ACHN (cell line): ENCODE data around the gene NTRK3.

Experiments
- DNase-seq: peaks from one replicate; pipeline ENCODE4 v3.0.0-alpha.2; 2015
- in situ Hi-C: cut with HindIII; loops from 2 replicates; pipeline ENCODE4 v1.10.0; 2017; ENCODE audit warnings: low sequenced_read_pairs, low pct_ligation_motif_present, low pct_unique_long_range_greater_than_20kb

NTRK3 gene

GRCh38 chr15:87906444-87906843 lies 350.1 kb downstream of the NTRK3 start:
- DNase-seq, result no peak
- in situ Hi-C loops, result no loop called here

DNA sequence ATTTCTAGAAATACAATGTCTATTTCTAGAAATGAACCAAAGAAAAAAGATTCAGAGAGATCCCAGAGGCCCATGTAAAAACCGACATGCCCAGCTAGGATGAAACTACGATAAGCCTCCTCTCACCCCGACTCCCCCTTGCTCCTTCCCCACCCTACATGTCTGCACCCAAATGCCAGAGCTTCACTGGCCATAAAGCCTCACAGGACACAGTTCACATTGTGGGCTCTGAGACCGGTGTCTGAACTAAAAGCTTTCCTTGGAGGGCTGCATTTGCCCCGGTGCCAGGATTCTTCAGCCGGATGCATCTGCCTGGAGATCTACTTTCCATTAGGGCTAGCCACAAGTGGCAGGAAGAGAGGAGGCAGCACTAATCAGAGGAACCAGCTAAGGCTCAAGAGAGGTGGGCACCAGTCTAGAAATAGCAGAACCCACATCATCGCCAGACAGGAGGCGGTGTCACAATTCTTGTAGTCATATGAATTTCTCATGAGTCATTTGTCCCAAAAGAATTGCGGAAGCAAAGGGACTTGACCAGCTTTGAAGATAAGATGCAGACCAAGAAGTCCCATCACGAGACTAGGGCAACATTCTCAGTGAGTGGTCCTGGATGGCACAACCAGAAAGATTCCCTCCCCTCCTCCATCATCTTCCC lies 353.6 kb downstream of the NTRK3 start:
- DNase-seq, result no peak
- in situ Hi-C loops, result no loop called here

DNA sequence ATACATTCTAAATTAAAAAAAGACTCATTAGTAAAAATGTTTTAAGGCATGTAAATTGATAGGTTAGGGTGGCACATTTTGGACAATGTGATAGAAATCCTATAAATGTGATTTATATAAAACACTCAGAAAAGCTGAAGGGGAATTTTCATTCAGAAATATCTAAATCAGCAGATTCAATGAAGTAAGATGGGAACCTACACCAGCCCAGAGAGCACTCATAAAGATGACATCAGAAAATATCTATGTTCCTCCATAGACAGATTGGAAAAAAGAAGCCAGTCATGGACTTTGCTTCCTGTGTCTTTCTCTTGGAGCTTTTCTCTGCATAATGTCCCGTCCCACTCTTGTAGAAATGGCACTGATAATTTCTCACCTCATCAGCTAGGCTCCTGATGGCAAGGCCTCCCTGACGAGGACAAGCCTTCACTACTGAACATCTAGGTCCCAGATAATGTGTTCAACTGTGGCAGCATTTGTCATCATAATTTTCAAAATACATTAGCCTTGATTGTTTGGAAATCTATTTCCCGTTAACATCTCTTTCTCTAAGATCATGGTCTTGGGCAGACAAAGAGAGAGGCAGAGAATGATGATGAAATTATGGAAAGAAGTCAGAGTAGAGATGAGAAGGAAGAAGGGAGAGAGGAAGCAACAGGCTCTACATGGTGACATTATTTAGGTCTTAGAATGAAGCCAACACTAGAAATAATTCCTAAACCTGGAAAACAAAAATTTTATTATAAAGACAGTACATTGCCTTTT lies 354.4 kb downstream of the NTRK3 start:
- in situ Hi-C loops, result no loop called here
- no peak for DNase-seq

- in situ Hi-C loops, result no loop called here
- no peak for DNase-seq
Observed at GRCh38 chr15:87901008-87901407, 355.5 kb downstream of the NTRK3 start.

GRCh38 chr15:87896936-87897335 lies 359.6 kb downstream of the NTRK3 start:
- in situ Hi-C loops, result no loop called here

GRCh38 chr15:87887177-87887576 lies 369.4 kb downstream of the NTRK3 start:
- DNase-seq, result no peak
- in situ Hi-C loops, result no loop called here

More at GRCh38 chr15:87896936-87897335, 359.6 kb downstream of the NTRK3 start:
- DNase-seq, result no peak

- in situ Hi-C loops, result no loop called here
- no peak for DNase-seq
Observed at GRCh38 chr15:87881026-87881425, 375.5 kb downstream of the NTRK3 start.

GRCh38 chr15:87877822-87878542 lies 378.6 kb downstream of the NTRK3 start:
- in situ Hi-C loops, result no loop called here
- DNase-seq, result no peak

GRCh38 chr15:87877114-87877810 lies 379.3 kb downstream of the NTRK3 start:
- no peak for DNase-seq
- in situ Hi-C loops, result no loop called here

DNA sequence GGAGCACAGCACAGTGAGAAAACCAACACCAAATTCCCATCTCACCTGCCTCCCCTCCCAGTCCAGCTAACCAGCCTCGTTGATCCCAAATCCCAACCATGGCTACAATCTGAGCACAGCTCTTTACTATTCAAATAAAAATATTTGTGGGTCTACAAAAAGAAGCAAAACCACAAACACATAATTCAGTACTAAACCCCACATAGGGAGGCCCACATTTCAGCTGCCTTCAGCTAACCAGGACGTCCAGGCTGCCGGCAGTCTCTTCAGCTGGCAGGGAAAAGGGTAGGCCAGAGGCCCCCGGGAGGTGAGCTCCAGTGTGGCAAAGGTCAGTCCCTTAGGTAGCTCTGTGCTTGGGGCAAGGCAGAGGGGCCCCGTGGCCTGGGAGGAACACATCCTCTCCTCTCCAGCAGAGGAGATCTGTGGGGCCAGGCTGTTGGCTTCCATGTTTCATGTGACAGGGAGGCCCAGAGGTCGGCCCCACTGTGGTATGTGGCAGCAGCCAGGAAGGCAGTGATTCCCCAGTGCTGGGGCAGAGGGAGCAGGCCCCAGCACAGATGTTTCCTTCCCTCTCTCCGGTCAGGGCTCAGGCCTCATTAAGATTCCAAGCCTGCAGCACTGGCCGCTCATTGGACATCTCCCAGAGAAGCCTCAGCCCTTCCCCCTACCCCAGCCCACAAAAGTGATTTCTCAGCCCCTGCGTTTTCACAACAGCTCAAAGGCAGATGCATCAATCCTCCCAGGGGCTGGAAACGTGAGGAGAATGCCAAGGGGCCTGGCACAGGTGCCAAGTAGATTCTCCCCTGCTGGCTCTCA lies 381.4 kb downstream of the NTRK3 start:
- DNase-seq, result no peak
- in situ Hi-C loops, result no loop called here

- in situ Hi-C loops, result no loop called here
- DNase-seq, result no peak
Observed at GRCh38 chr15:87873516-87873915, 383.0 kb downstream of the NTRK3 start.

DNA sequence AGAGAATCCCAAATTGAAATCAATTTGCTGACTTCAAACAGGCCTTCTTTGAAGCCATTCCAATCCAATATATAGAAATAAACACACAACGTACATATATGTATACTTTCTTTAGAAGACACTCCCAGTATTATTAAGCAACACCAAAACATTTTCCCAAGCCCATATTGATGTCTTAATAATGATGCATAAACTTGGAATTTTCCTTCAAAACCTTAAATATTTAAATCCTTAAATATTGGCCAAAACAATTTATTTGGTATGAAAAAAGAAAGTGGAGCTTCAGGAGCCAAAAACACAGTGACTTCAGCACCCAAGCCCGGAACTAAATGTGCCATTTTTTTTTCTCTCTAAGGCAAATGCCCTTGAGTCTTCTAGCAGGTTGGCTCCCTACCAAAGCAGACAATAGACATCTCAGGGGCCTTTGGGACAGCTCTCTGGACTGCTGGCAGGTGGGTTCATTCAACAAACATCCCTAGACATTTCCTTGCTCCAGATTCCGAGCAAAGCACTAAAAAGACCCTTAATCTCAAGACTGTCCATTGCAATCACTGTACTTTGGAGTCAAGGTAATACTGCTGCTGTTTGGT lies 384.7 kb downstream of the NTRK3 start:
- no peak for DNase-seq
- in situ Hi-C loops, result no loop called here

GRCh38 chr15:87871258-87871681 lies 385.3 kb downstream of the NTRK3 start:
- no peak for DNase-seq
- in situ Hi-C loops, result no loop called here

DNA sequence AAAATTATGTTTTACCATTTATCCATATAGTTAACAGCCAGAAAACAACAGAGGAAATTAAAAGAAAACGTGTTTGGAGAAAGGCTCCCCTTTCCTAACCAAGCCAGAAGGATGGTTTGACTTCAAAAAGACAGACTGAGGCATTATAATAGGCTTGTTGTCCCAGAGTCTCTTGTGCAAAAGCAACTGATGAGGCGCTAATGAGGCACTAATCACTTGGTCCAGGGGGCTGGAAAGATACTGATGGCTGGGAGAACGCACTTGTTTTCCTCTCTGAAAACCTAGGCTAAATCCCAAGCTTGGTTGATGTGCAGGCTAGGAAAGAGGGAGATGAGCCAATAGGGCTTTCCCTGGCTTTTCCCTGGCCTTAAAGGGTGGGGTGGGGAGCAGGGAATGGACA lies 389.6 kb downstream of the NTRK3 start:
- DNase-seq, result no peak
- in situ Hi-C loops, result no loop called here

- in situ Hi-C loops, result no loop called here
- DNase-seq, result peak; percentile 11
Observed at GRCh38 chr15:87863152-87863551, 393.4 kb downstream of the NTRK3 start.

DNA sequence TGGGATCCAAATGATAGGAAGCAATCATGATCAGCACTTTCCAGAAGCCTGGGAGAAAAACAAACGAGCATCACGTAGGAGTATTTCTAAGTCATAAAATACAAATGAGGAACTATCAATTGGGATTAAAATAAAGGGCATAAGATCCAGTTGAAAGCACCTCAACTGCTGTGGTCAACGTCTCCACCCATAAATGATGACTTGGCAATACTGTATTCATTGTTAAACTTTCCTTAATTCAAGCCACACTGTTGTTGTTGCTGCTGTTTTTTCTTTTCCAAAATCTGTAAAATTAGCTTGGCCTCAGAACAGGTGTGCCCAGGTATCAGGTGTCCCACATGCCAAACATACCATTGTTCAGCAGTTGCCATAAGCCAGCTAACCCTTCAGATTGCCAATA lies 395.8 kb downstream of the NTRK3 start:
- no peak for DNase-seq
- in situ Hi-C loops, result no loop called here

DNA sequence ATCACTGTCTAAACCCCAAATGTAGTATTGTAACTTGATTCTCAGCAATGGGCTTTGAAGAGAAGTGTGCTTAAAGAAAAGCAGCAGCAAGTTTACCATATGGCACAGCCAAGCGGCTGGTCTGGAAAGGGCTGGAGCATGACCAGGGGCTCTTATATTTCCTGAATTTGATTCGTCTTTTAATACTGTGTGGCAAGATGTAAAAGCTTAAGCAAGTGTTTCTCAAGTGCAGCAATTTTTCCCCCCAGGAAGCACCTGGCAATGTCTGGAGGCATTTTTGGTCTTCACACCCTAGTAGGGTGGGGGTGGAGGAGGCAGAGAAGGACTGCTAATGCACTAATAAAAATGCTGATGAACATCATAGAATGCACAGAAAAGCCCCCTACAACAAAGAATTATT lies 397.9 kb downstream of the NTRK3 start:
- no peak for DNase-seq
- in situ Hi-C loops, result no loop called here

DNA sequence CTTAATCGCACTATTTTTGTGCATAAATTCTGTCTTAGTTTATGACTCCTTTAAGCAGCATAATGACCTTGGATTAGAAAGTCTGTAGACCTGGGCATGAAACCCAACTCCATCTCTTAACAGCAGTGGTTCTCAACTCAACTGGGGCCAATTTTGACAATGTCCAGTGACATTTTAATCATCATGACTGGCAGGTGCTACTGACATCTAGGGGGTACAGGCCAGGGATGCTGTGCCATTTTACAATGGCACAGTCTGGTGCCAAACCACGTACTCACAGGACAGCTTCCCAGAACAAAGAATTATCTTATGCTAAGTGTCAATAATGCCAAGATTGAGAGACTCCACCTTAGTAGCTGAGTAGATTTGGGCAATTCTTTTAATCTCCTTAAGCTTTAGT lies 405.0 kb downstream of the NTRK3 start:
- in situ Hi-C loops, result no loop called here
- DNase-seq, result no peak
